Measurements from ENCODE around the gene SMAD3.

DNA sequence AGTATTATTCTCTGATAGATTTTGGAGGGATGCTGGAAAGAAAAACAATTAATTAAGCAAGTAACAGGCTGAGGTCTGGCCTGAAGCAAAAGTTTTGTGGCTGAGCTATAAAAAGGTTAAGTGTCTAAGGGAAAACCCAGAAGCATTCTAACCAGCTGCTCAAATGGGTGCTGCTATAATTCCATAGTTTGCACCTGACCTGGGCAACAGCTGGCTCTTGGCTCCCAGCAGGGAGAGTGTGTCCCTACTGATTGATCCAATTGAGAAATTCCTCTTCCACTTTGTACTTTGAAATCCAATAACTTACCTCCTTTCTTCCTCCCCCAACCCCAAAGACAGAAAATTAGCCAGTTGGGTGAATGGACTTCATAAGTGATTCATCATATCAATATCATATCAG lies 27.7 kb upstream of the SMAD3 start:
- no peak for TF ChIP-seq CTCF (IDR thresholded peaks at IDR 0.05; ENCODE audit: control extremely low read depth in 1 of 3, insufficient read depth in 1 of 3, low read depth in 1 of 3, low read length in 3 of 3)
- no peak for TF ChIP-seq RAD21 (IDR thresholded peaks at IDR 0.05 in 1 of 2, conservative IDR thresholded peaks at IDR 0.05 in 1 of 2; ENCODE audit: low read depth in 2 of 2, low read length in 2 of 2)

All from H1 (cell line).